ENCODE data around the gene SAMD9L.

SAMD9L gene

GRCh38 chr7:93178213-93178612, 30.0 kb upstream of the SAMD9L start:
- peak; percentile 27 for TF ChIP-seq CTCF (conservative IDR thresholded peaks at IDR 0.05; ENCODE audit: low read depth, low read length)
- no peak overlapping the region for H3K4me3 ChIP-seq (ENCODE audit: low read depth, low read length)
- peak; percentile 36 for DNase-seq (ENCODE audit: low read depth)

GRCh38 chr7:93176992-93177580, 28.9 kb upstream of the SAMD9L start:
- no peak overlapping the region for H3K4me3 ChIP-seq (ENCODE audit: low read depth, low read length)
- no peak for DNase-seq (ENCODE audit: low read depth)
- TF ChIP-seq CTCF (conservative IDR thresholded peaks at IDR 0.05; ENCODE audit: low read depth, low read length), result no peak

- DNase-seq (ENCODE audit: low read depth), result no peak
- H3K4me3 ChIP-seq (ENCODE audit: low read depth, low read length), result no peak overlapping the region
- peak; percentile 3 for TF ChIP-seq CTCF (conservative IDR thresholded peaks at IDR 0.05; ENCODE audit: low read depth, low read length)
These were observed 27.0 kb upstream of the SAMD9L start for GRCh38 chr7:93175219-93175618.

- TF ChIP-seq CTCF (conservative IDR thresholded peaks at IDR 0.05; ENCODE audit: low read depth, low read length), result no peak
These were observed 24.5 kb upstream of the SAMD9L start for GRCh38 chr7:93172683-93173082.

GRCh38 chr7:93171606-93172226, 23.5 kb upstream of the SAMD9L start:
- peak; percentile 10 for DNase-seq (ENCODE audit: low read depth)
- TF ChIP-seq CTCF (conservative IDR thresholded peaks at IDR 0.05; ENCODE audit: low read depth, low read length), result no peak
- no peak overlapping the region for H3K4me3 ChIP-seq (ENCODE audit: low read depth, low read length)

More at GRCh38 chr7:93172683-93173082, 24.5 kb upstream of the SAMD9L start:
- no peak for DNase-seq (ENCODE audit: low read depth)
- H3K4me3 ChIP-seq (ENCODE audit: low read depth, low read length), result no peak overlapping the region

- TF ChIP-seq CTCF (conservative IDR thresholded peaks at IDR 0.05; ENCODE audit: low read depth, low read length), result no peak
- no peak for DNase-seq (ENCODE audit: low read depth)
- H3K4me3 ChIP-seq (ENCODE audit: low read depth, low read length), result no peak overlapping the region
These were observed 17.3 kb upstream of the SAMD9L start for GRCh38 chr7:93165447-93165846.

GRCh38 chr7:93164766-93165165, 16.6 kb upstream of the SAMD9L start:
- no peak for DNase-seq (ENCODE audit: low read depth)
- no peak overlapping the region for H3K4me3 ChIP-seq (ENCODE audit: low read depth, low read length)
- TF ChIP-seq CTCF (conservative IDR thresholded peaks at IDR 0.05; ENCODE audit: low read depth, low read length), result no peak

Data from choroid plexus epithelial cell (primary cell).